Measurements from ENCODE around the gene FBLIM1.

The FBLIM1 gene, protein sequence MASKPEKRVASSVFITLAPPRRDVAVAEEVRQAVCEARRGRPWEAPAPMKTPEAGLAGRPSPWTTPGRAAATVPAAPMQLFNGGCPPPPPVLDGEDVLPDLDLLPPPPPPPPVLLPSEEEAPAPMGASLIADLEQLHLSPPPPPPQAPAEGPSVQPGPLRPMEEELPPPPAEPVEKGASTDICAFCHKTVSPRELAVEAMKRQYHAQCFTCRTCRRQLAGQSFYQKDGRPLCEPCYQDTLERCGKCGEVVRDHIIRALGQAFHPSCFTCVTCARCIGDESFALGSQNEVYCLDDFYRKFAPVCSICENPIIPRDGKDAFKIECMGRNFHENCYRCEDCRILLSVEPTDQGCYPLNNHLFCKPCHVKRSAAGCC

GRCh38 chr1:15758343-15758931 lies at the start of gene FBLIM1:
FBLIM1 (plus strand) TSS chr1:15758795; CDS start chr1:15764984, 6,189 bp downstream.
- DNase-seq = peak; percentile 17

DNA sequence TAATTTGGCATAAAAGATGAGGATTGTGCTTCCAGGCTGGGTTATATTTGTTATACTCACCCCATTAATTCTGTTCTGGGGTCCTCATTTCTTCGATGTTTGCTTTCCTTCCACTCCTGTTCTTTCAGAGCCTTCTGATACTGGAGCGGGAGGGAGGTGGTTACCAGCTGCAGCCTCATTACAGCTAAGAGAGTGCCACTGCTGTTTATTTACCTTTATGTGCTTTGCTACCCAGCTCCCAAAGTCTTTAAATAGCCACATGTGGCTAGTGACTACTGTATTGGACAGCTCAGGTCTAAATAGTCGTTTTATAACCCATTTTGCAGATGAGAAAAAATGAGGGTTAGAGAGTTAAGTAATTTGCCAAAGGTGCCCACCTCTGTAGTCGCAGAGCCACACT lies 49.4 kb upstream of the FBLIM1 start:
- DNase-seq = no peak

- no peak for DNase-seq
Measured at GRCh38 chr1:15712168-15712567, 46.4 kb upstream of the FBLIM1 start.

DNA sequence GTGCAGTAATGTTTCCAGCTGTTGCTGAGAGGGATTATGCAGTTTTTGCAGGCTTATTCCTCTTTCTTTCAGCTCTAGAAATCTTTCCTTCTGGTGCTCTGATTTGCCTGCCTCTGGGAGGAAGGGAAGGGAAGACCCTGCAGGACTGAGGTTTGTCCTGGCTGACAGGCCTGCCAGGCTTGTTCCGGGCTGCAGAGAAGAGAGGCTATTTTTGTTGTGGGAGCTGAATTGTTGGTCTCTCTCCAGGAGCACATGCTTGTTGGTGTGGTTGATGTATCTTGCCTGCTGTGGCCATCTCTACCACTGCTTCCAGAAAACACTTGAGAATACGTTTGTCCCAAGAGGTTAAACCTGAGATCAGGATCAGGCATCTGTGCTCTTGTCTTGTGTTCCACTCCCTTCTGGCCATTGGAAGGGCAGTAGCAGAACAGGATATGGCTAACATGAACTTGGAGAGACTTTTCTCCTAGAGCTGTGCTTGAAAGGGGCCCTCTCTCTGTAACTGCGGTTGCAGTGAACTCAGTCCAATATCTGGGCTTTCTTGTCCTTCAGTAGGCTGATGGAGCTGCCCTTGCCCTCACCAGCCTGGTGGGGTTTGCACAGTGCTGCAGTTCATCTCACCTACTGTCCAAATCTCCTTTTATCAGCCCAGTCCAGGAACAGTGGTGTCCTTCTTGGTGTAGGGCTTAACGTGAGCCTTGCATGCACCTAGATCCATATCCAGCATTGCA lies 44.0 kb upstream of the FBLIM1 start:
- no peak for DNase-seq

DNA sequence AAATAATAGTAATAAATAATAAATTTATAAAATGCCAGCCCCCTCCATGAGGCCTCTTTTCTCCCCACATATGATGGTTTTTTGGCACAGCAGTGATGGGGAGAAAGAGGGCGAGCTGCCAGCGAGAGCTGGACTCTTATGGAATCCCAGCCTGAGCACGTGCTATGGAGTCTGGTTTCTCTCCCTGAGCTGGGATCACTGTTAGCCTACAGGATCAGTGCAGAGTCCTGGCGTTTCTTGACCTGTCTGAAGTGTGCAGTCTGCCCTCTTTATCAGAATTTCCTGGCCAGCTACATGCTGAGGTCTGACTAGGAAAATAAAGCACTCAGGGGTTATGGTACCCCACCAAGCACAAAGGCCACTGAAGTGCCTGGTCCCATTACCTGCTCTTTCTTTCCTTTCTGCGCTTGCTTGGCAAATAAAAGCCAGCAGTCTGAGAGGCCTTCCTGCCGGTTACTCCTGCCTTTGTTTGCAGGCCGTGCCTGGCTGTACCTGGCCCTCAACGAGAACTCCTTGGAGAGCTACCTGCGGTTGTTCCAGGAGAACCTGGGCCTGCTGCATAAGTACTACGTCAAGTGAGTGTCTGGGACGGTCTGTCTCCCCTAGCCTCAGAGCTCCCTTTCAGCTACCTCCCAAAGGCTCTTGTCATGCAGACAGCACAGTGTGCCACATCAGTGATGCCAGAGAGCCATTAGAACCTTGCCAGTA lies 41.0 kb upstream of the FBLIM1 start:
- no peak for DNase-seq

GRCh38 chr1:15718199-15718601 lies 40.4 kb upstream of the FBLIM1 start:
- DNase-seq = no peak

GRCh38 chr1:15719381-15720120 lies 39.0 kb upstream of the FBLIM1 start:
- no peak for DNase-seq

GRCh38 chr1:15720861-15721260 lies 37.7 kb upstream of the FBLIM1 start:
- DNase-seq = no peak

DNA sequence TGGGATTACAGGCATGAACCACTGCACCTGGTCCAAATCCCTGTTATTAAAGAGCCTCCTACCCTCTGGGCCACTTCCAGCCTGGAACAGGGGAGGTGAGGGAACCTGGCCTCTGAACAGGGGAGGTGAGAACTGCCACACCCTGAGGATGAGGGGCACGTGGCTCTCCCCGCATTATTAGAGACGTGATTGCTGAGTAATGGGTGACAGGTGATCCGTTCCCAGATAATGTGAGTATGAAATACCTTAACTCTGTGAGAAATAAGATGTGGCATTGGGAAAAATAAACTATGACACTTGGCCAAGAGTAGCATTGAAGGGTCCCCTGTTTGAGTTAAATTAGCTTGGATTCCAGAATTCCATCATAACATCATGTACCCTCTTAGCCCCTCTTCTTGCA lies 36.2 kb upstream of the FBLIM1 start:
- DNase-seq = no peak

DNA sequence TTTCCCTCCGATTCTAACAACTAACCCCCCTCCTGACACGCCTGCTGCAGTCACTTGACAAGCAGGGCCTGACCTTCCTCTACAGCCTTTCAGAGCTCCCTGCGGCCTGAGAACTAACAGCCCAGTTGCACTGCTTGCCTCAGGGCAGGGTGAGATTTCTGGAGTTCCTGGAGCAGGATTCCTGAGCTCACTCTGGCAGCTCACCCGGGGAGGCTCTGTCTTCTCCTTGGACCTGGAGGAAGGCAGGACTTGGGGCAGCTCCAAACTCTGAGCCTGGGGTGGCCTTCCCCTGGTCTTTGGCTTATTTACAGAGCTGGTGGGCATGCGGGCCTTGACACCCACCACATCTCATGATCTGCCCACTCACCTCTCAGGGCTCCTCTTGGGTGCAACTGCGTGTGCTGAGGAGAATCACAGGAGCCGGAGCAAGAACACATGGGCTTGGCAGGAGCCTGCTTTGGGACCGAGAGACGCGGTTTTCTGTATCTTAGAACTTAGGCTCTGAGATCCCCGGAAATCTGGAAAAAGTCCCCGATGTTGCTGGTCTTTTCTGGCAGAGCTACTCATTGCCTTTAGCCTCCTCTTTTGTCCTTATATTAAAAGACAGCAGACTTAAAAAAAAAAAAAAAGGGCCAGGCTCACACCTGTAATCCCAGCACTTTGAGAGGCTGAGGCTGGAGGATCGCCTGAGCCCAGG lies 35.6 kb upstream of the FBLIM1 start:
- DNase-seq = no peak

- no peak for DNase-seq
Measured at GRCh38 chr1:15723631-15724246, 34.9 kb upstream of the FBLIM1 start.

DNA sequence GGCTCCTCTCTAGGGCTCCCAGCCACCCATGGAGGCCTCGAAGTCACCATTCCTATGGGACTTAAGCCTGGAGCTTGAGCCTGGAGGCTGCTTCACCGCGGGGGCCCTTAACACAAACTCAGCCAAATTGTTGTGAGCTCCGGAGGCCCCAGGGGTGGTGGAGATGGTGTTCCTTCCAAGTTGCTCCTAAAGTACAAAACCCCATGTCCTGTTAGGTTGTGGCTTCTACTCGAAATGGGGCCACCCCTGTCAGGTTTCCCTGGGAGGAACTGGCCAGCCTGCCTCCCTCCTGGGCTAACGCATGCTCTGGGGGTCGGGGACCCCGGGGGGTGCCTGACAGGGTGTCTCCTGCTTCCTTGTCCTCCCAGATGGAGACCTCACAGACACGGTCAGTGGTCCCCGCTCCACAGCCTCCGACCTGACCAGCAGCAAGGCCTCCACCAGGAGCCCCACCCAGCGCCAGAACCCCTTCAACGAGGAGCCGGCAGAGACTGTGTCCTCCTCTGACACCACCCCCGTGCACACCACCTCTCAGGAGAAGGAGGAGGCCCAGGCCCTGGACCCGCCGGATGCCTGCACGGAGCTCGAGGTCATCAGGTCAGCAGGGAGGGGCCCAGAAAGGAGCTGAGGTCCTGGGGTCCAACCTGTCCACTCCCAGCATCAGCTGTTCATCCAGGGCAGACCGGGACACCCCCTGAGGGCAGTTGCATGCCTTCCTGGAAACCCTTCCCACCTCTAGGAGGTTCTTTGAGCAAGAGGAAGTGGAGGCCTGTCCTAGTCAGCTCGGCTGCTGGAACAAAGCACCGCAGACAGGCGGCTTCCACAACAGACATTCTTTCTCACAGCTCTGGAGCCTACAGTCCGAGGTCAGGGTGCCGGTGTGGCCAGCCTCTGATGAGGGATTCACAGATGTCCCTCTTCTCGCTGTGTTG lies 33.4 kb upstream of the FBLIM1 start:
- no peak for DNase-seq

GRCh38 chr1:15726508-15726907 lies 32.1 kb upstream of the FBLIM1 start:
- no peak for DNase-seq

- DNase-seq = no peak
Measured at GRCh38 chr1:15727021-15727420, 31.6 kb upstream of the FBLIM1 start.

DNA sequence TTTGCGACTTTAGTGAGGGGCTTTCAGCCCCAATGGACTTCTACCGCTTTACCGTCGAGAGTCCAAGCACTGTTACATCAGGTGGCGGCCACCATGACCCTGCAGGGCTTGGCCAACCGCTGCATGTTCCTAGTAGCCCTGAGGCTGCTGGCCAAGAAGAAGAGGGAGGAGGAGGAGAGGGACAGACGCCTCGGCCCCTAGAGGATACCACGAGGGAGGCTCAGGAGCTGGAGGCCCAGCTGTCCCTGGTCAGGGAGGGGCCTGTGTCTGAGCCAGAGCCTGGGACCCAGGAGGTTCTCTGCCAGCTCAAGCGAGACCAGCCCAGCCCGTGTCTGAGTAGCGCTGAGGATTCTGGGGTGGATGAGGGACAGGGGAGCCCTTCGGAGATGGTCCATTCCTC lies 31.2 kb upstream of the FBLIM1 start:
- no peak for DNase-seq

- no peak for DNase-seq
Measured at GRCh38 chr1:15727866-15728534, 30.6 kb upstream of the FBLIM1 start.

DNA sequence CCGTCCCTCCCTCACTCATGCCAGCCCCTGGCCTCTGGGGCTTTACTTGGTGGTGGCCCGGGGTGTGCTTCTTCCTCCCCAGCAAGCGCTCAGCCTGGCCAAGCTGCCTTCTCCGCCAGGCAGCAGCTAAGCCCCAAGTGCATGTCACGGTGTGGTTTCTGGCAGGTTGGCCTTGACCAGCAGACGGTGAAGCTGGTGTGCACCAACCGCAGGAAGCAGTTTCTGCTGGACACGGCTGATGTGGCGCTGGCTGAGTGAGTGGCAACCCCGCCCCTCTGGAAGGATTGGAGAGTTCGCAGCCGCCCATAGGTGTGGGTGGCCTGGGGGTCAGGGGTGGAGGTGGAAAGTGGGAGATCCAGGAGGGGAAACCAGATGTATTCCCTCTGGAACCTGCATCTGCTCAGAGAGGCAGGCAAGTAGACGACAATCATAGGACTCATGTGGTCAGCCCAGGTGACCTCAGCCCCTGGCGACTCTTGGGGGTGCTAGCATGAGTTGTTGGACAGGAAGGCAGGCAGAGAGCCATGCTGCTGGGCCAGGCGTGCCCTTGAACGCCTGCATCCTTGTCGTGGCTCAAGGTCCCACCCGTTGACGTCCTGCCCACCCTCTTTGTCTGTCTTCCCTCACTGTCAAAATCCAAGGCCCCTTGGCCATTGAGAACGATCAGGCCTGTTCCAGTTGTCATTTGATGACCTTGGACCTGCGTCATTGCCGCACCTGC lies 29.5 kb upstream of the FBLIM1 start:
- no peak for DNase-seq

GRCh38 chr1:15730423-15730822 lies 28.2 kb upstream of the FBLIM1 start:
- no peak for DNase-seq

GRCh38 chr1:15730936-15731335 lies 27.7 kb upstream of the FBLIM1 start:
- no peak for DNase-seq
